DMS114 treated with DMSO at 0.1 percent for 48 hours (cell line): ENCODE results near the gene GP1BB.
"Not testable (repeated sequence)": the region's sequence is repeated elsewhere in the genome, so short reads cannot be mapped to it uniquely, and the experiment has no call there.

Experiments
- DNase-seq: peaks from one replicate; lab custom pipeline; 2025; ENCODE audit not compliant: unreplicated experiment; lab: John Stamatoyannopoulos, UW

GP1BB gene

GRCh38 chr22:19693581-19693980 is 29.8 kb upstream of the GP1BB start:
- no peak for DNase-seq

- no peak for DNase-seq
These were observed 29.2 kb upstream of the GP1BB start for GRCh38 chr22:19693981-19694670.

- DNase-seq = no peak
These were observed 28.6 kb upstream of the GP1BB start for GRCh38 chr22:19694696-19695095.

DNA sequence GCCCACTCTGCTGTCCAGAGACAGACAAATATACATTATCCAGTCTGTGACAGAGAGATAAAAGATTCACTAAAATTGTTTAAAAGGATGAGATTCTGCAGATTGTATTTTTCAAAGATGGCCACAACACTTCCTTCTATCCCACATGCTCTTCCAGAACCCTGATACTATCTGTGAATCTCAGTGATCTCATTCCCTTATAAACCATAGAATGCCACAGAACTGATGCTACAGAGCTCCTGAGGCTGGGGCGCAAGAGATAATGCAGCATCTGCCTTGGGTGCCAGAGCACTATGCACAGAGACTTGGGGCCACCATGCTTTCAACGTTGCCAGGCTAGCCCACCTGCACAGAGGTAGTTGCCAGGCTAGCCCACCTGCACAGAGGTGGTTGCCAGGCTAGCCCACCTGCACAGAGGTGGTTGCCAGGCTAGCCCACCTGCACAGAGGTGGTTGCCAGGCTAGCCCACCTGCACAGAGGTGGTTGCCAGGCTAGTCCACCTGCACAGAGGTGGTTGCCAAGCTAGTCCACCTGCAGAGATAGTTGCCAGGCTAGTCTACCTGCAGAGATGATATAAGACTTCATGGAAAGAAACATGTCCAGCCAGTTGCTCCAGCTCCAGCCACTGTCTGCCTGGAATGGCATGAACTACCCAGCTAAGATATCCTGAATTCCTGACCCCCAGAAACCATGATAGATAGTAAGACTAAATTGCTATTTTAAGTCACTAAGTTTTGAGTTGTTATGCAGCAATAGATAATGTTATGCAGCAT is 26.6 kb upstream of the GP1BB start:
- DNase-seq = no peak

GRCh38 chr22:19697871-19698270 is 25.5 kb upstream of the GP1BB start:
- DNase-seq = not testable (repeated sequence)

- DNase-seq = no peak
These were observed 22.4 kb upstream of the GP1BB start for GRCh38 chr22:19700790-19701419.

DNA sequence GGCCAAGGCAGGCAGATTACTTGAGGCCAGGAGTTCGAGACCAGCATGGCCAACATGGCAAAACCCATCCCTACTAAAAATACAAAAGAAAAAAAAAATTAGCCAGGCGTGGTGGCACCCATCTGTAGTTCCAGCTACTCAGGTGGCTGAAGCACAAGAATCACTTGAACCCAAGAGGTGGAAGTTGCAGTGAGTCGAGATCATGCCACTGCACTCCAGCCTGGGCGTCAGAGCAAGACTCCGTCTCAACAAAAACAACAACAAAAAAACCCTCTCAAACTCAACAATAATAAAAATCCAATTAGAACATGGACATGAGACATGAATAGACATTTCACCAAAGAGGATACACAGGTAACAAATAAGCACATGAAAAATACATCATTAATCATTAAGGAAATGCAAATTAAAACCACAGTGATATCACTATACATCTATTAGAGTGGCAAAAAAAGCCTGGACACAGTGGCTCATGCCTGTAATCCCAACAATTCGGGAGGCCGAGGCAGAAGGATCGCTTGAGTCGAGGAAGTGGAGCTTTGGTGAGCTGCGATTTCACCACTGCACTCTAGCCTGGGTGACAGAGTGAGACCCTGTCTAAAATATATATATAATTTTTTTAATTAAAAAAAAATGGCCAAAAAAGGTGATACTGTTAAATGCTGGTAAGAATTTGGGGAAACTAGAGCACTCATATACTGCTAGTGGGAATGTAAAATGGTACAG is 21.8 kb upstream of the GP1BB start:
- DNase-seq = no peak

- DNase-seq = no peak
These were observed 19.5 kb upstream of the GP1BB start for GRCh38 chr22:19703869-19704268.

DNA sequence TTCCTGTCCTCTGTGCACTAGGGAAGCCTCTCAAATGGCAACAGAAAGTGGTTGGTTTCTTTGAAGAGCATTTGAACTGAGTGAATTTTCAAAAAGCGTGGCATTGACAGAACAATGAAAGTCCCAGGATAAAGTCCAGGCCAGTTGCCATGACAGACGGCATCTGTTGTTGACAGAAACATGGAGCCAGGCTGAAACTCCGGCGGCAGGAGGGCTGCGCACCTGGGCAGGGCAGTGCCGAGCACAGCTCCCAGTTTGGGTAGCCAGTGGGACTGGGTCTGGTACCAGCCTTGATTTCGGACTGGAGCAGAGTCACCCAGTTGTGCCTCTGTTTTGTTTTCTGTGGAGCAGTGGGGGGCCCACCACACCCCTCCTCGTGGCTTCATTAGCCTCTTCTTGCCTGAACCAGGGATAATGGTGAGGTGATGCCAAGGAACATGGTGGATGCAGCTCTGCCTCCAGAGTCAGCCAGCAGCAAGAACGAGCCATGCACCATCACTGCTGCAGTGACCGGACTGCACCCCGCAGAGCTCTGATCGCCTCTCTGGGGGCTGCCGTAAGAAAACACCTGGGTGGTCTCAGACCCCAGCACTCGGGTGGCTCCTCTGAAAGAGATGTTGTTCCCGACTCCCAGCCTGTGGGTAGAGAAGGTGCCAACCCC is 18.9 kb upstream of the GP1BB start:
- no peak for DNase-seq

- no peak for DNase-seq
These were observed 18.0 kb upstream of the GP1BB start for GRCh38 chr22:19705181-19705934.

DNA sequence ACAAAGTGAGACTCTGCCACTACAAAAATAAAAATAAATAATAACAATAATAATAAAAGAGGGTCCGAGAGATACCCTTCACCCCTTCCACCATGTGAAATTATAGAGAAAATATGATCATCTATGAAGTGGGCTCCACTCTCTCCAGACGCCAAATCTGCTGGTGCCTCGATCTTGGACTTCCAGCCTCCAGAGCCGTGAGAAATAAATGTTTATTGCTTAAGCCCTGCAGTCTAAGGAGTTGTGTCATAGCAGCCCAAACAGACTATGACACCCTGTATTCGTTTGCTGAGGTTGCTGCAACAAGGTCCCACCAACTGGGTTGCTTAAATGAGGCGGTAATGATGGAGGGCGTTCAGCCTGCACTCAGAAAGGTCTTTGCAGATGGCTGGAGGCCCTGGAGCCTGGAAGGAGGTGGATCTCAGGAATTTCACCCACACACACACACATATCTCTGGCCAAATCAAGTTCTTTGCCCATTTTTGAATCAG is 16.6 kb upstream of the GP1BB start:
- no peak for DNase-seq

GRCh38 chr22:19707347-19708290 is 15.7 kb upstream of the GP1BB start:
- DNase-seq = no peak

DNA sequence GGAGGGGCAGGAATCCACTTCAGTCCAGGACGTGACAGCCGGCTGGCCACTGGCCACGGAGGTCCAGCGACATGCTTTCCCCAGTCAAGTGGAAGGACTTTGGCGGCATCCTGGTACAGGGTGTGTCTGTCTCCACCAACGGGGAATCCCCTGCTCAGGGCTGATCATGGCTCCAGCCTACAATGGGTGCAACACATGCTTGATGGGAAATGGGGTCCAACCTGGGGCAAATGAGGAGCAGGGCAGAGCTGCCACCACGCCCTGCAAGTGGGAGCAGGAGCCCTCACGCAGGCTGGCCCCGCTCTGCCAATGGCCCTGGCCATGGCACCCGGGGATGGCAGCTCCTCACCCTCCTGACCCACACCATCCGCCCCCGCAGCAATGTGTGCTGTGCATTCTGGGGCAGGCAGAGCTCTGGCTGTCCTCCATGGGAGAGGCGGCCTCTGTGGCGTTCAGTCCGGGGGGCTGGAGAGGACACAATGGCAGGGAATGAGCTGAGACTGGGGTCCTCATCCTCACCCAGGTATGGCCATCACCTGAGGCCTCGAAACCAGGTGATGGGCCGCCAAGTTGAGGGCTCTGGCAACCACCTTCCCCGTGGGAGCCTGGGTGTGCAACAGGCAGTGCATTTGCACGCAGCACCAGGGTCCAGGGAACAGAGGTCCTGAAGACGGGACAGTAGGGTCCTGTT is 14.9 kb upstream of the GP1BB start:
- no peak for DNase-seq

- DNase-seq = no peak
These were observed 14.1 kb upstream of the GP1BB start for GRCh38 chr22:19709063-19709769.

DNA sequence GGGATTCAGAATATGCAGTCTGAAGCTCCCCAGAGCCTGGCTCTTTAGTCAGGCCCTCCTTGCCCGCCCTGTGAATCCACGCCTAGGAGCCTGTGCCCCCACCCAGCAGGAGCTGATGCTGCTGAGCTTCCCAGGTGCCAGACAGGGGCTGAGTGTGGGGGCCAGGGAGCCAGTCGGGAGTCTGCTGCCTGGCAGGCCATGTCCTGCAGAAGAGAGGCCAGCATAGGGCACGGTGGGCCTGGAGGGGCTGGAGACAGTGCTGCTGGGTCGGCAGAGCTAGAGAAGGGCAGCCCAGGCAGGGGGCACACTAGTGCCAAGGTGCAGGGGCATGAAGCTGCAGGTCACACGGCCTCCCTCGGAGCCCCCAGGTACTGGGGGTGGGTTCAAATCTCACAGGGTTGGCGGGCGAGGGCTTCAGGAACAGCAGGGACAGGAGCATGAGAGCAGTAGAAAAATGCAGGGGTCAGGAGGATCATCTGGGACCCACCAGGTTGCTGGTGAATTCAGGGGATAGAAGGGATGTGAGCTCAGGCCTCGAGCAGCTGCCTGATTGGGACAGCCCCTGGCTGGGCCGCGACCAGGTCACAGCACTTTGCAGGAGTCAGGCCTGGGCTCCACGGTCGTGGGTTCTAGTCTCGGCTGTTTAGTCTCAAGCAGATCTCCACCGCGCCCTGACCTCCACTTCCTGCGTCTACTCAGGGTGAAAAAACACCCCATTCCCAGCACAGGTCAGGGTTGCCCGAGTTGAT is 13.1 kb upstream of the GP1BB start:
- no peak for DNase-seq

DNA sequence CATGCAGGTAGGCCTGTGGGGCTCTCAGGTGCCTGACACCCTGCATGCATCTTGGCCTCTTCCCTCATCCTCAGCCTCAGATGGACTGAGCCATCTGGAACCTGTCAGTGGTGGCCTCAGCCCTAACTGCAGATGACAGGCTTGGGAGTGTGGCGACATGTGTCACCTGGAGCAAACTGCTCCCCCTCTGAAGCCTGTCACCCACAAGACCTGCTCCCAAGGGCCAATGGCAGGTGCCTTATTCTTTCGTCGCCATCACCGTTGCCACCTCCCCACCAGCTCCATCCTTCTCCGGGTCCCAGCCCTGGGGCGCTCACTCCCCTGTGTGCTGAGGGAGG is 12.6 kb upstream of the GP1BB start:
- DNase-seq = no peak

DNA sequence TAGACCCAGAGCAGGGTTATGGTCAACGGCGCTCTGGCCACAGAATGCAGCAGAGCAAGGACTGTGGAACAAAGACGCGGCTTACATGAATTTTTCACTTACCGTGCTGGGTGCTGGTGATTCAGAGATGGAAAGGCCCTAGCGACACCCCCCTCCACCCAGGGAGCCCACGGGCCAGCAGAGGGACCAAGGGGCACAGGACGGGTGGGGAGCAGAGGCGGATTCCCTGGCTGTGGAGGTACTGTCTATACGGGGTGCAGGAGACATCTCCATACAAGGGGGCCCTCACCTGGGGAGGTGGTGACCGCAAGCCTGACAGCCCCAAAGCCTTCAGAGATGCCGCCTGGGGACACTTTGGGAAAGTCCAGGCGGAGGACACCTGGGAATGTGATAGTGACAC is 10.1 kb upstream of the GP1BB start:
- no peak for DNase-seq
